ENCODE results near the gene MIF4GD.
"Not testable (repeated sequence)": the region's sequence is repeated elsewhere in the genome, so short reads cannot be mapped to it uniquely, and the experiment has no call there.

The MIF4GD gene

GRCh38 chr17:75261336-75262111 lies 9.5 kb downstream of the MIF4GD start, which contains the start of the genes GGA3 and MRPS7:
Gene GGA3, minus strand, starts transcription at chr17:75261606. Its CDS starts 19 bp downstream, at chr17:75261587.
Gene MRPS7, plus strand, starts transcription at chr17:75261879. Its CDS starts 22 bp downstream, at chr17:75261901.
- peak; percentile 90 to 91 (median 91) for DNase-seq (ENCODE audit: low read depth in 3 of 3, low spot score in 1 of 3)

- peak in 1 of 3 donors; percentile 38 for DNase-seq (ENCODE audit: low read depth in 3 of 3, low spot score in 1 of 3)
Measured at GRCh38 chr17:75260641-75261335, 10.2 kb downstream of the MIF4GD start.

GRCh38 chr17:75257228-75257627 lies 13.8 kb downstream of the MIF4GD start:
- not testable (repeated sequence) for DNase-seq (ENCODE audit: low read depth in 3 of 3, low spot score in 1 of 3)

GRCh38 chr17:75255954-75256698 lies 14.9 kb downstream of the MIF4GD start:
- not testable (repeated sequence) for DNase-seq (ENCODE audit: low read depth in 3 of 3, low spot score in 1 of 3)

GRCh38 chr17:75252039-75252816 lies 18.8 kb downstream of the MIF4GD start:
- no peak for DNase-seq (ENCODE audit: low read depth in 3 of 3, low spot score in 1 of 3)

GRCh38 chr17:75250009-75250471 lies 21.0 kb downstream of the MIF4GD start:
- DNase-seq (ENCODE audit: low read depth in 3 of 3, low spot score in 1 of 3): peak; percentile 60 to 63 (median 62)

GRCh38 chr17:75249564-75249963 lies 21.5 kb downstream of the MIF4GD start:
- DNase-seq (ENCODE audit: low read depth in 3 of 3, low spot score in 1 of 3): no peak

GRCh38 chr17:75246404-75246803 lies 24.6 kb downstream of the MIF4GD start:
- DNase-seq (ENCODE audit: low read depth in 3 of 3, low spot score in 1 of 3): no peak

GRCh38 chr17:75245011-75245410 lies 26.0 kb downstream of the MIF4GD start:
- no peak for DNase-seq (ENCODE audit: low read depth in 3 of 3, low spot score in 1 of 3)

GRCh38 chr17:75244133-75244866 lies 26.7 kb downstream of the MIF4GD start:
- no peak for DNase-seq (ENCODE audit: low read depth in 3 of 3, low spot score in 1 of 3)

- no peak for DNase-seq (ENCODE audit: low read depth in 3 of 3, low spot score in 1 of 3)
Measured at GRCh38 chr17:75242461-75243042, 28.5 kb downstream of the MIF4GD start.

- DNase-seq (ENCODE audit: low read depth in 3 of 3, low spot score in 1 of 3): no peak
Measured at GRCh38 chr17:75241996-75242460, 29.0 kb downstream of the MIF4GD start.

- DNase-seq (ENCODE audit: low read depth in 3 of 3, low spot score in 1 of 3): no peak
Measured at GRCh38 chr17:75241502-75241901, 29.5 kb downstream of the MIF4GD start.

- no peak for DNase-seq (ENCODE audit: low read depth in 3 of 3, low spot score in 1 of 3)
Measured at GRCh38 chr17:75241143-75241430, 29.9 kb downstream of the MIF4GD start.

- no peak for DNase-seq (ENCODE audit: low read depth in 3 of 3, low spot score in 1 of 3)
Measured at GRCh38 chr17:75240394-75241142, 30.5 kb downstream of the MIF4GD start.

GRCh38 chr17:75239778-75240393 lies 31.1 kb downstream of the MIF4GD start:
- no peak for DNase-seq (ENCODE audit: low read depth in 3 of 3, low spot score in 1 of 3)

- no peak for DNase-seq (ENCODE audit: low read depth in 3 of 3, low spot score in 1 of 3)
Measured at GRCh38 chr17:75239214-75239613, 31.8 kb downstream of the MIF4GD start.

GRCh38 chr17:75238684-75239191 lies 32.3 kb downstream of the MIF4GD start:
- DNase-seq (ENCODE audit: low read depth in 3 of 3, low spot score in 1 of 3): peak in 2 of 3 donors; percentile 8 to 44

Measured in stimulated activated CD4-positive, alpha-beta T cell treated with anti-CD3 and anti-CD28 coated beads, TNF-alpha, amount 100 ng/mL, for 1 hour (primary cell).